ENCODE measurements around the gene CRMP1. TPM values are rescaled to one million over a fixed set of nuclear protein-coding genes. Genes with fewer than 3 reads are reported as not detected.

CRMP1 gene
- total and polyA plus RNA-seq, 7 donors: under 0.01 to 6.4 (median 4.2) TPM; not detected in 1

DNA sequence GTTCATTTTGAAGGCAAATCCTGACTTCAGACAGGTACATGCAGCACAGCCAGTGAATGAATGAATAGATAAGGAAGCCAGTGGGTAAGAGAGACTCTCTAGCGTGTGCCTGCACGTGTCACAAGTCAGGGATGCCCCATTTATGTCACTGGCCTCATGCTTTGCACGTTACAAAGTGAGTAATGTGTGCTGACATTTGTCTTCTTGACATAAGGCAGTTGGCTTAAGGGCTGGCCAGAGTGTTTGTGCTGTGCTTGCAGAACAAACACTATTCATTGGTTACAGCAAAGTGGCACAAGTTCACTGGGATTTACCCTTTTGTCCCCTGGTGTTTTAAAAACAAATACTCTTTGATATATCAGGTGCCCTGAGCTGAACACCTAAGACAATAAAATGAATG, 55.9 kb downstream of the CRMP1 start:
- DNase-seq: no peak
- H3K36me3 ChIP-seq: no peaks in the 10 kb centered on the region
- WGBS, 2 donors: 10 to 43% methylated on average over 3 of the region's 3 CpGs
- H3K9me3 ChIP-seq: no peaks in the 10 kb centered on the region
- no peak overlapping the region for H3K4me3 ChIP-seq
- intact Hi-C loops (cut with DNase I): no loop called here
- peaks cover 0 to 15% (median 10%) of the 10 kb centered on the region in 4 donors for H3K4me1 ChIP-seq
- H3K27ac ChIP-seq: no peak overlapping the region
- H3K27me3 ChIP-seq: no peaks in the 10 kb centered on the region
- no peak for TF ChIP-seq EP300 (IDR thresholded peaks at IDR 0.05)

DNA sequence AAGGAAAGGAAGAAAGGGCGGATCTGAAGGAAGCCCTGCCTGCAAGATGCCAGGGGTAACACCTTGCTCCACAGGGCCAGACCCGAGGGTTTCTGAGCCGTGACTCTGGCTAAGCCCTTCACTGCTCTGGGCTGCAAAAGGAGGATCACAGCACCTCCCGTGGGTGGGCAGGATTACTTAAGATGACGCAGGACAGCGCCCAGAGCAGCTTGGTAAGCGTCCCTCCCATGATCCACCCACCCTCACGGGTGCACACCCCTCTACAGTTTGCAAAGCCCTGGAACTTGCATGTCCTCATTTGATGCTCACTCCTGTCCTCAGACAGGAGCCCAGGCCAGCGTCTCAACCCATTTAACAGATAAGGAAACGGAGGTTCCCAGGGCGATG, 64.9 kb downstream of the CRMP1 start:
- intact Hi-C loops (cut with DNase I): no loop called here
- Histone ChIP-seq H3K4me1 (no peaks in the 10 kb centered on the region), H3K4me3 (no peak overlapping the region), H3K9me3 (no peaks in the 10 kb centered on the region), H3K36me3 (peaks cover 0 to 4% (median 0%) of the 10 kb centered on the region in 4 donors), H3K27ac (no peak overlapping the region), H3K27me3 (no peaks in the 10 kb centered on the region)
- no peak for DNase-seq
- TF ChIP-seq, protein P1, sequence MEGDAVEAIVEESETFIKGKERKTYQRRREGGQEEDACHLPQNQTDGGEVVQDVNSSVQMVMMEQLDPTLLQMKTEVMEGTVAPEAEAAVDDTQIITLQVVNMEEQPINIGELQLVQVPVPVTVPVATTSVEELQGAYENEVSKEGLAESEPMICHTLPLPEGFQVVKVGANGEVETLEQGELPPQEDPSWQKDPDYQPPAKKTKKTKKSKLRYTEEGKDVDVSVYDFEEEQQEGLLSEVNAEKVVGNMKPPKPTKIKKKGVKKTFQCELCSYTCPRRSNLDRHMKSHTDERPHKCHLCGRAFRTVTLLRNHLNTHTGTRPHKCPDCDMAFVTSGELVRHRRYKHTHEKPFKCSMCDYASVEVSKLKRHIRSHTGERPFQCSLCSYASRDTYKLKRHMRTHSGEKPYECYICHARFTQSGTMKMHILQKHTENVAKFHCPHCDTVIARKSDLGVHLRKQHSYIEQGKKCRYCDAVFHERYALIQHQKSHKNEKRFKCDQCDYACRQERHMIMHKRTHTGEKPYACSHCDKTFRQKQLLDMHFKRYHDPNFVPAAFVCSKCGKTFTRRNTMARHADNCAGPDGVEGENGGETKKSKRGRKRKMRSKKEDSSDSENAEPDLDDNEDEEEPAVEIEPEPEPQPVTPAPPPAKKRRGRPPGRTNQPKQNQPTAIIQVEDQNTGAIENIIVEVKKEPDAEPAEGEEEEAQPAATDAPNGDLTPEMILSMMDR (IDR thresholded peaks at IDR 0.05): no peak
- TF ChIP-seq EP300 (IDR thresholded peaks at IDR 0.05) (no peak), POLR2A (IDR thresholded peaks at IDR 0.05) (no peak), POLR2AphosphoS5 (IDR thresholded peaks at IDR 0.05) (no peak)
- WGBS, 2 donors: 84 to 87% methylated on average over 11 of the region's 11 CpGs

DNA sequence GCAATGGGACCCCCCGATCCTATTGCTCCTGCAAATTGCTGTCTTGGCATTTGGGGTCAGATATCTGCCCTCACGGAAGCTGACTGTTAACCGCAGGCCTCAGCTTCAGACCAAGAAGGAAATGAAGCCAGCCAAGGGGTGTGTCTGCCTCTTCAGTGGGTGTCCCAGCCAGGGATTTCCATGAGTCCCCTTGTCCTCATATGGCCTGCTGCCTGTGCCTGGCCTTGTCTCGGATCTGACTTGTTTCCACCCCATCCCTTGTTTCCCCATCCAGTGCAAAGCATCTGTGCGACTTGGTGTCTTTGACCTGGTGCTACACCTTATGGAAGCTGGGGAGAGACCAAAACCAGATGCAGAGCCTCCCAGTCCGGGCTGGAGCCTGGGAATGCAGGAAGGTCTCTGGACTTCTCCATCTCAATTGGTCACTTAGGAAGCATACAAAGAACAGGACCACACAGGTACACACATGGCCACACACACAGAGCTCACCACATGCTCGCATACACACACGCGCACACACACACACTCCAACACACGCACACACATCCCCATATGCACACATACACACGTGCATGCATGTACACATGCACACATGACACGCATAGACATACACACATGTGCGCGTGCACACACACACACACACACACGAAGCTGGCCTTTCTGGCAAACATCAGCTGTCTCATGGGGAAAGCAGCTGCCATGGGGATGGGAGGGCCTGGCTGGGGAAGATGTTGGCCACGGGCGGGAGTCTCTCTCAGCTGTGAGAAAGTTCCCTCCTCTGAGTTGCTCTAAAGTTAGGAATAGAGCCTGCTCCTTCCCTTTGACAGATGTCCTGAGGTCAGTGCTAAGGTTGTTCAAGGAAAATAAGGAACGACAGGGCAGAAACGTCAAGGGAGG, 65.5 kb downstream of the CRMP1 start:
- H3K4me3 ChIP-seq: no peak overlapping the region
- H3K9me3 ChIP-seq: no peaks in the 10 kb centered on the region
- H3K27ac ChIP-seq: no peak overlapping the region
- H3K4me1 ChIP-seq: no peaks in the 10 kb centered on the region
- TF ChIP-seq EP300 (IDR thresholded peaks at IDR 0.05) (no peak), POLR2A (IDR thresholded peaks at IDR 0.05) (no peak), POLR2AphosphoS5 (IDR thresholded peaks at IDR 0.05) (peak in 1 of 4 donors; percentile 9)
- TF ChIP-seq, protein P1 (IDR thresholded peaks at IDR 0.05): no peak
- DNase-seq: no peak
- intact Hi-C loops (cut with DNase I): no loop called here
- 69 to 72% methylated on average over 19 of the region's 19 CpGs for WGBS, 2 donors
- H3K36me3 ChIP-seq: peaks cover 0 to 11% (median 0%) of the 10 kb centered on the region in 4 donors
- no peaks in the 10 kb centered on the region for H3K27me3 ChIP-seq

DNA sequence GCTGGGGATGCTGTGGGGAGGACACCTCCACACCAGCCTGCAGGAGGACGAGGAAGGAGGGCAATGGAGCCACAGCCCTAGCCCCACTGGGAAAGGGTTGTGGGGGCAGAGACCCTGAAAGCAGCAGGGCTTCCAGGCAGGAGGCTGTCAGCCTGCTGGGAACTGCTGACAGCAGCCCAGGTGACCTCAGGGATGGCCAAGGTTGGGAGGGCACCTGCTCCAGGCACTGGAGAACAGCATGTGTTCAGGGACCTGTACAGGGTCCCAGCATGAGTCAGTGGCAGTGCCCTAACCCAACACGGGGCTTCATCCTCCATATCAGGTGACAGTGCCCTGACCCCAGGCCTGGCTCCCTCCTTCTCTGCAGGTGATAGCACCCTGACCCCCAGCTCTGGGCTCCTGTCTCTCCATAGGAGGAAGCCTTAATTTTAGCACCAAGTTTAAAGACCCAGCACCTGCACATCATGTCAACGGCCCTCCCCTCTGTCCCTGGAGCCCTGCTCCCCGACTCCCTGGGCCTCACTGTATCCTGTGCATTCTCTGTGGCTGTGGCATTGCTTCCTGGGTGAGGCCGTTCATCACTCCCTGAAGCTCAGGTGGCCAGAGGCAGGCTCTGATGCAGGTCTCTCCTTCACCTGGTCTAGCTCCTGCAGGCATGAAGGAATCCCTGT, 66.3 kb downstream of the CRMP1 start:
- H3K27me3 ChIP-seq: no peaks in the 10 kb centered on the region
- no peak overlapping the region for H3K27ac ChIP-seq
- peaks cover 0 to 16% (median 0%) of the 10 kb centered on the region in 4 donors for H3K36me3 ChIP-seq
- intact Hi-C loops (cut with DNase I): no loop called here
- no peak for DNase-seq
- 45 to 54% methylated on average over 5 of the region's 5 CpGs for WGBS, 2 donors
- no peak overlapping the region for H3K4me3 ChIP-seq
- H3K4me1 ChIP-seq: no peaks in the 10 kb centered on the region
- no peak for TF ChIP-seq POLR2A (IDR thresholded peaks at IDR 0.05)
- TF ChIP-seq POLR2AphosphoS5 (IDR thresholded peaks at IDR 0.05): no peak
- TF ChIP-seq, protein P1 (IDR thresholded peaks at IDR 0.05): no peak
- no peak for TF ChIP-seq EP300 (IDR thresholded peaks at IDR 0.05)
- H3K9me3 ChIP-seq: no peaks in the 10 kb centered on the region

DNA sequence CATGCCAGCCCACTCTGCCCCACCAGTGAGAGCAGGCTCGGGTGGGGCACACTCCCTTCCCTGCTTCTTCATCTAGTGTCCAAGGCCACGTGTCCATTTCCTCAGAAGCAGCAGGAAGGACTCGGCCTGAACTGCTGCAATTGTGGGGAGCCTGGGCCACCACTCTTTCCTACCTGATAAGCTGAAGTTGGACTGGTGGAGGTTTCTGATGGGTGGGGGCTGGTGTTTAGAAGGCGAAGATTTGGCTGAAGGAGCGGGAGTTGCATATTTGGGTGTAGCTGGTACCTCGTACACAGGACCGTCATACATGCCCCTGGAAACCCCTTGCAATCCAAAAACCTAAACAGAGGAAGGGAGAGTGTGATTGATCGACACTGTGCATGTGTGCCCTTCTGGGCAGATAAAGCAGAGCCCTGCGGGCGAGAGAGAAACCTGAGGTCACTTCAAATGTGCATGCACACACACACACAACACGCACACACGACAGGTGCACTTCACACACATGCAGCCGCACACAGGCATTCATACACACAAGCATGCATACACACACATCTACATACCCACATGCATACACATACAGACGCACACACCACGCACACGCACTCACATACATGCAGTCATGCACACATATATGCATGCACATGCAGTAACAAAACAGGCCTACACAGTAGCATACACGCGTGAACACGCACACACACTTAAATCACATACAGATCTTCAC, 67.4 kb downstream of the CRMP1 start:
- DNase-seq: no peak
- TF ChIP-seq POLR2A (IDR thresholded peaks at IDR 0.05) (no peak), EP300 (IDR thresholded peaks at IDR 0.05) (no peak), POLR2AphosphoS5 (IDR thresholded peaks at IDR 0.05) (no peak)
- TF ChIP-seq, protein P1 (IDR thresholded peaks at IDR 0.05): no peak
- H3K4me1 ChIP-seq: no peaks in the 10 kb centered on the region
- WGBS, 2 donors: 81 to 88% methylated on average over 19 of the region's 19 CpGs
- intact Hi-C loops (cut with DNase I): no loop called here
- peaks cover 0 to 26% (median 8%) of the 10 kb centered on the region in 4 donors for H3K36me3 ChIP-seq
- H3K27ac ChIP-seq: no peak overlapping the region
- no peaks in the 10 kb centered on the region for H3K27me3 ChIP-seq
- H3K4me3 ChIP-seq: no peak overlapping the region
- H3K9me3 ChIP-seq: no peaks in the 10 kb centered on the region
